ENCODE measurements around the gene DYRK3.

DYRK3 gene

DNA sequence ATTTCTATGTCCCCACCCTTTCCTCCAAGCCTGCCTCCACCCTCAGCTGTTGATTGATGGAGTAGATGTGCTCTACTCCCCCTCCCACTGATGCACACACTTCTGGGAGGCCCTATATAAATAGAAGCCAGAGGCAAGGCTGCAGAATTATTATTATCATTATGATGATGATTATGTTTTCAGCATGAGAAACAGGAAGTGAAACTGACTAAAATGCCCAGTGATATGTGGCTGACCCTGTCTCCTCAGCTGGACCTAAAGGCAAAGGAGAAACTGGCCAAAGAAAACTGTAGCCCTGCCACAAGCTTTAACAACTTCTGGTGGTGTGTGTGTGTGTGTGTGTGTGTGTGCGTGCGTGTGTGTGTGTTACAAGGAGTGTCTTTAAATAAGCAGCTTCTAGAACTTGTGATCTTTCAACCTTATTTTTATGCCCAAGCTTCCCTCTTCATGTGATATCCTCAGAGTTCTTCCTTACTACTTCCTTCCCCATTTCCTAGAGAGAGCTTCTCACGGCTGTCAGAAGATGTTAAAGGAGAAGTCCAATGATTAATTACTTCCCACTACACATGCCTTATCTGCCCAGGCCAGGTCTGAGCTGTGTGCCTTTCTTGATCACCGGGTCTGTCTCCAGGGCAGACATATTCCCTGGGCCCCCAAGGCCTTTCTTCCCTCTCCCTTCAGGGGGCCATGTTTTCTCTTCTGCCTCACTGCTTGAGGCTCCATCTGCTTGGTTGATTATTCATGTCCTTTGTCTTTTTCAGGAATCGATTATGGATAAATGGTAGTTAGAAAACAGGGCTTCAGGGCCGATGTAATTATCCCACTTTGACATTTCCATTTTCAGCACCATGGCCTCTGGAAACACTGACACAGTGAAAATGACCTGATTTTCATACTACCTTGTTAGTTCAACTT is 37.8 kb downstream of the DYRK3 start:
- H3K4me3 ChIP-seq (replicated peaks in 1 of 2; ENCODE audit: low read depth in 2 of 2, low read length in 2 of 2), result no peak overlapping the region
- peak; percentile 61 to 68 for DNase-seq (ENCODE audit: low read depth in 2 of 2)
- TF ChIP-seq, protein P1, sequence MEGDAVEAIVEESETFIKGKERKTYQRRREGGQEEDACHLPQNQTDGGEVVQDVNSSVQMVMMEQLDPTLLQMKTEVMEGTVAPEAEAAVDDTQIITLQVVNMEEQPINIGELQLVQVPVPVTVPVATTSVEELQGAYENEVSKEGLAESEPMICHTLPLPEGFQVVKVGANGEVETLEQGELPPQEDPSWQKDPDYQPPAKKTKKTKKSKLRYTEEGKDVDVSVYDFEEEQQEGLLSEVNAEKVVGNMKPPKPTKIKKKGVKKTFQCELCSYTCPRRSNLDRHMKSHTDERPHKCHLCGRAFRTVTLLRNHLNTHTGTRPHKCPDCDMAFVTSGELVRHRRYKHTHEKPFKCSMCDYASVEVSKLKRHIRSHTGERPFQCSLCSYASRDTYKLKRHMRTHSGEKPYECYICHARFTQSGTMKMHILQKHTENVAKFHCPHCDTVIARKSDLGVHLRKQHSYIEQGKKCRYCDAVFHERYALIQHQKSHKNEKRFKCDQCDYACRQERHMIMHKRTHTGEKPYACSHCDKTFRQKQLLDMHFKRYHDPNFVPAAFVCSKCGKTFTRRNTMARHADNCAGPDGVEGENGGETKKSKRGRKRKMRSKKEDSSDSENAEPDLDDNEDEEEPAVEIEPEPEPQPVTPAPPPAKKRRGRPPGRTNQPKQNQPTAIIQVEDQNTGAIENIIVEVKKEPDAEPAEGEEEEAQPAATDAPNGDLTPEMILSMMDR (IDR thresholded peaks at IDR 0.05; ENCODE audit: low read depth, low read length), result no peak

DNA sequence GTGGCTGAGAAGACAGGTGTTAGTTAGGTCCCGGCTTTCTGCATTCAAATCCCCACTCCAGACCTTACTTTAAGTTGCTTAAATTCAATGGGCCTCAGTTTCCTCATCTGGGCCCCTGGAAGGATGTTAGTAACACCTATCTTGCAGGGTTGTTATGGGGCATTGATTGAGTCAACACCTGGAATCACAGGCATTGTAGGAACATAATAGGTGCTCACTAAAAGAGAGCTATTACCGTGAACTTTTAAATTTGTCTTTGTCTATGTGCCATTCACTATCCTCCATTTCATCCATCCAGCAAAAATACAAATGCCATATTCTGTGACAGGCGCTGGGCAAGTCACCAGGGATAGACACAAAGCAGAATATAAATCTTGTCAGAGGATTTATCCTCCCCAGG is 38.9 kb downstream of the DYRK3 start:
- TF ChIP-seq, protein P1 (IDR thresholded peaks at IDR 0.05; ENCODE audit: low read depth, low read length), result no peak
- H3K4me3 ChIP-seq (replicated peaks in 1 of 2; ENCODE audit: low read depth in 2 of 2, low read length in 2 of 2), result no peak overlapping the region
- DNase-seq (ENCODE audit: low read depth in 2 of 2), result no peak

DNA sequence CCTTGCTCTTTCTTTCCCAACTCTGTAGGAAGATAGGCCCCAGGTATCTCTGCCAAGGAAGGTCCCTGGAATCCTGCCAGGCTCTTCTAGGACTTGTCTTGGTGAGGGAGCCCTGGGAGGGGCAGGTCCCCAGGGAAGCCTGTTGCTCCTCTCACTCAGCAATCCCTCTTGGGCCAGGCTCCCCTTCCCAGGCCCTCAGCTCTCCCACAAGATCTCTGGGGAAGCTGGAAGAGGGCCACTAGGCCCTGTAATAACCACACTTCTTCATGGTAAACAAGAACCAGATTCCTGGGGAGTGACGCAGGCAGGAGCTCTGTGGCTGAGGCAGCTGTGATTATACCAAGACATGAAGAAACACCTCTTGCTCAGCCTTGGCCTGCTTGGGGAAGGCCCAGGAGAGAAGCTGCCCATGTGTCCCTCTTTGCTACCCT is 39.4 kb downstream of the DYRK3 start:
- TF ChIP-seq, protein P1 (IDR thresholded peaks at IDR 0.05; ENCODE audit: low read depth, low read length), result no peak
- peak; percentile 98 to 99 for DNase-seq (ENCODE audit: low read depth in 2 of 2)
- H3K4me3 ChIP-seq (replicated peaks in 1 of 2; ENCODE audit: low read depth in 2 of 2, low read length in 2 of 2), result no peak overlapping the region

DNA sequence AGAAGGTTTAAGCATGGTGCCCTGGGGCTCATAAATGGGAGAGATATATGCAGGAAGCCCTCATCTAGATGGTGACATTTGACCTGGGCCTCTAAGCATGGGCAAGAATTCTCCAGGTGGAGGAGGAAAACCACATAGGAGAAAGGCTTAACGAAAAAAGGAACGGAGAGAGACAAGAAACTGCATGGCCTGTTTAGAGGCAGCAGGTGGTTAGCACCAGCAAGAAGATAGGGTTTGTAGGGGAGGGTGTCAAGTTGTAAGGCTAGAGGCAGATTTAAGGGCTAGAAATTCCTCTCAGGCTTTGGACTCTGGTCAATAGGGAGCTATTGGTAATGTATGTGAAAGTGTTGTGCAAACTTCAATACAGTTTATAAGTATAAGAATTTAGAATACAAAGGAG is 41.2 kb downstream of the DYRK3 start:
- TF ChIP-seq, protein P1 (IDR thresholded peaks at IDR 0.05; ENCODE audit: low read depth, low read length), result no peak
- H3K4me3 ChIP-seq (replicated peaks in 1 of 2; ENCODE audit: low read depth in 2 of 2, low read length in 2 of 2), result no peak overlapping the region
- no peak for DNase-seq (ENCODE audit: low read depth in 2 of 2)

DNA sequence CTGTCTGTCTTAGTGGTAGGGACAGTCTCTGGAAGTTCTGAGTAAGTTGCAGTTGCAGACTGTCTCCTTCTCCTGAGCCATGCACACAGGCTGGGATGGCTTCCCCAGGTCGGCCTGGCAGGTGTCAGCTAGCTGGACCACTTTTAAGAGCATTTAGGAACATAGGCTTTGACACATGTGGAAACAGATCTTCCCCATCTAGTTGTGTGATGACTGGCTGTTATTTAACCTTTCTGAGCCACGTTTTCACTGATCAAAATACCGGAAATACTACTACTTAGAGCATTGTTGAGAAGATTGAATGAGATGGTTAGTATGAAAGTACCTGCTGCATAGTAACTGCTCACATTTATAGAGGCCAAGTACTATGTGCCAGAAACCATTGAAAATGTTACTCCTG is 43.2 kb downstream of the DYRK3 start:
- DNase-seq (ENCODE audit: low read depth in 2 of 2), result no peak
- H3K4me3 ChIP-seq (replicated peaks in 1 of 2; ENCODE audit: low read depth in 2 of 2, low read length in 2 of 2), result no peak overlapping the region
- TF ChIP-seq, protein P1 (IDR thresholded peaks at IDR 0.05; ENCODE audit: low read depth, low read length), result no peak

DNA sequence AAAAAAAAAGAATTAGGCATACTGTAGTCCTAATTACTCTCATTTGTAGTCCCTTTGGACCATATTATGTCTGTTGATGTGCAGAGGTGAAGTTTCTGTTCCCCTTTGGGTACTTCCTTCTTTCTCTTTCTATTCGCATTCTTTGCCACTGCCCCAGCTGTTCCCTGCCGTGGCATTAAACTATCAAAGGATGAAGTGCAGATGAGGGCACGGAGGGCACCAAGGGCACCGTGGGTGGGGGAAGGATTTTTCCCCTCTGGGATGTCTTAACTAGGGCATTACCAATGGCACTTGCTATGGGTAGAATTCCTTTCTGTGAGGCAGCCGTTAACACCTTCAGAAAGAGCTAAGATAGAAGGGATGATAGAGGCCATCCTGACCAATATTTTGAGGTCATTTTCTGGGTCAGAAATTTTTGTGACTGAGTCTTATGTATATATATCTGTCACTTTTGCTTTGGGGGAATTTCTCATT is 44.4 kb downstream of the DYRK3 start:
- no peak overlapping the region for H3K4me3 ChIP-seq (replicated peaks in 1 of 2; ENCODE audit: low read depth in 2 of 2, low read length in 2 of 2)
- TF ChIP-seq, protein P1 (IDR thresholded peaks at IDR 0.05; ENCODE audit: low read depth, low read length), result no peak
- no peak for DNase-seq (ENCODE audit: low read depth in 2 of 2)
